A673 (cell line): ENCODE results near the gene TSPAN3. TPM values are rescaled to one million over a fixed set of nuclear protein-coding genes. Genes with fewer than 3 reads are reported as not detected.

Experiments used
- BruUV-seq: library from RNA; stranded (reverse); fragments of 400-500 nt; replicated peaks from 2 replicates; lab custom pipeline; 2021; lab: Mats Ljungman, UMichigan
- CTCF ChIA-PET: fragments of 300-600 bp; sonication (Branson Sonifier 250); formaldehyde crosslinking; loops from one replicate; lab custom pipeline; 2022; ENCODE audit warnings: antibody characterized with exemption; lab: Charles Lee
- POLR2A ChIA-PET: fragments of 300-600 bp; sonication (Branson Sonifier 250); formaldehyde crosslinking; loops from one replicate; lab custom pipeline; 2022; ENCODE audit warnings: antibody characterized with exemption; ENCODE audit not compliant: low non-redundant PET; lab: Charles Lee
- DNase-seq: peaks from one replicate; pipeline ENCODE4 v3.0.0-alpha.2; 2015; ENCODE audit warnings: low spot score
- H3K27ac ChIP-seq: fragments of 200-600 bp; sonication (generic); 2 replicates; pipeline ENCODE4 v1.5.1; 2016; ENCODE audit warnings: mixed run types, low read depth, mild to moderate bottlenecking, mixed read lengths, antibody characterized with exemption, low read length; ENCODE audit not compliant: poor library complexity, severe bottlenecking
- H3K27me3 ChIP-seq: fragments of 200-600 bp; sonication (generic); replicated peaks from 2 replicates; pipeline ENCODE4 v1.6.1; 2017; ENCODE audit warnings: mixed run types, low read depth, mild to moderate bottlenecking, mixed read lengths, antibody characterized with exemption, low read length; ENCODE audit not compliant: insufficient read depth, poor library complexity
- H3K36me3 ChIP-seq: fragments of 200-600 bp; sonication (generic); 2 replicates; pipeline ENCODE4 v1.6.1; 2016; ENCODE audit warnings: mixed run types, mild to moderate bottlenecking, mixed read lengths, antibody characterized with exemption, low read length; ENCODE audit not compliant: insufficient read depth, poor library complexity, severe bottlenecking
- H3K4me1 ChIP-seq: fragments of 200-600 bp; sonication (generic); 2 replicates; pipeline ENCODE4 v1.6.1; 2017; ENCODE audit warnings: mixed run types, mild to moderate bottlenecking, mixed read lengths, antibody characterized with exemption, low read length; ENCODE audit not compliant: insufficient read depth, poor library complexity, severe bottlenecking
- H3K4me3 ChIP-seq: fragments of 200-600 bp; sonication (generic); 2 replicates; pipeline ENCODE4 v1.5.1; 2016; ENCODE audit warnings: low read depth, mixed run types, mild to moderate bottlenecking, mixed read lengths, low read length; ENCODE audit not compliant: poor library complexity, severe bottlenecking
- H3K9me3 ChIP-seq: fragments of 200-600 bp; sonication (generic); 2 replicates; pipeline ENCODE4 v1.6.1; 2016; ENCODE audit warnings: mixed run types, low read depth, mild to moderate bottlenecking, mixed read lengths, antibody characterized with exemption, low read length; ENCODE audit not compliant: poor library complexity, severe bottlenecking
- EZH2 ChIP-seq: fragments of 200-600 bp; sonication (generic); IDR thresholded peaks from 2 replicates; pipeline ENCODE4 v1.6.1; 2017; ENCODE audit warnings: borderline replicate concordance, low read depth, mild to moderate bottlenecking, mixed read lengths, antibody characterized with exemption, low read length; ENCODE audit not compliant: poor library complexity, severe bottlenecking
- intact Hi-C: fragments of 100-400 bp; cut with micrococcal nuclease; formaldehyde crosslinking; loops from one replicate; pipeline ENCODE4 v1.10.0; 2022; ENCODE audit not compliant: unreplicated experiment
- total RNA-seq: library from RNA; stranded (reverse); gene quantifications from 2 replicates; pipeline ENCODE4 v1.2.3, GENCODE V29; 2021
- TF ChIP-seq, protein P1 (sequence below): fragments of 300-800, 200-600 bp; sonication (generic); conservative IDR thresholded peaks from 2 replicates; pipeline ENCODE4 v1.5.1; 2017; ENCODE audit warnings: low read depth, mild to moderate bottlenecking, antibody characterized with exemption, low read length, moderate library complexity, mixed read lengths

TSPAN3 gene
- total RNA-seq, 1 experiment from 2014 or later, result 224 TPM

DNA sequence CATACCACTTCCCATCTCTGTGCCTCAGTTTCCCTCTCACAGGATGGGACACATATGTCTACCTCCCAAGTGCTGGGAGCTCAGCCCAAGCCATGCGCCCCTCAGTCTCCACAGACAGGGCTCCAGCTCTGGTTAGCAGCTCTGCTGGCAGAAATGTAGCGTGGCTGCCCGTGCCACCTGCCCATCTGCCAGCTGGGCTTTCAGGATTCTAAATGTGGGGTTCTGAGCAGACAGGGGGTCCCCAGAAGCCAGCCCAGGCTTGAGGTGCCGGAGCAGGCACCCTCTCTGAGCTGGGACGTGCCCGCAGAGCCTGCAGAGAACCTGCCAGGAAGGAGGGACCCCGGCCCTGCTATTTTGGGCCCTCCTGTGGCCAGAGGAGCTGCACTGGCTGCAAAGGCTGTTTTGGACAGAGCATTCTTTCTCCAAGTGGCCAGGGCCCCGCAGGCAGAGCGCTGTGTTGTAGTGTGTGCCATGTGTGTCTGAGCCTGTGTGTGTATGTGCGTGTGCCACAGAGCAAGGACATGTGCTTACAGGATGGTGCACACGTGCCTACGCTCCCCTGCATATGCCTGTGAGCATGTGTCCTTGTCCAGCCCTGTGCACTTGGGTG is 44.3 kb downstream of the TSPAN3 start:
- Histone ChIP-seq H3K36me3 (no peaks in the 10 kb centered on the region), H3K4me3 (no peak overlapping the region), H3K27ac (no peak overlapping the region), H3K4me1 (peaks cover 8% of the 10 kb centered on the region), H3K27me3 (no peaks in the 10 kb centered on the region), H3K9me3 (no peaks in the 10 kb centered on the region)
- no peak for TF ChIP-seq EZH2
- TF ChIP-seq, protein P1, sequence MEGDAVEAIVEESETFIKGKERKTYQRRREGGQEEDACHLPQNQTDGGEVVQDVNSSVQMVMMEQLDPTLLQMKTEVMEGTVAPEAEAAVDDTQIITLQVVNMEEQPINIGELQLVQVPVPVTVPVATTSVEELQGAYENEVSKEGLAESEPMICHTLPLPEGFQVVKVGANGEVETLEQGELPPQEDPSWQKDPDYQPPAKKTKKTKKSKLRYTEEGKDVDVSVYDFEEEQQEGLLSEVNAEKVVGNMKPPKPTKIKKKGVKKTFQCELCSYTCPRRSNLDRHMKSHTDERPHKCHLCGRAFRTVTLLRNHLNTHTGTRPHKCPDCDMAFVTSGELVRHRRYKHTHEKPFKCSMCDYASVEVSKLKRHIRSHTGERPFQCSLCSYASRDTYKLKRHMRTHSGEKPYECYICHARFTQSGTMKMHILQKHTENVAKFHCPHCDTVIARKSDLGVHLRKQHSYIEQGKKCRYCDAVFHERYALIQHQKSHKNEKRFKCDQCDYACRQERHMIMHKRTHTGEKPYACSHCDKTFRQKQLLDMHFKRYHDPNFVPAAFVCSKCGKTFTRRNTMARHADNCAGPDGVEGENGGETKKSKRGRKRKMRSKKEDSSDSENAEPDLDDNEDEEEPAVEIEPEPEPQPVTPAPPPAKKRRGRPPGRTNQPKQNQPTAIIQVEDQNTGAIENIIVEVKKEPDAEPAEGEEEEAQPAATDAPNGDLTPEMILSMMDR, result no peak
- BruUV-seq, result no TSS peak
- intact Hi-C loops, result loop anchor here (5.0 kb wide), 1 partner anchor 516 kb away; no protein-coding TSS in a partner anchor
- ChIA-PET CTCF (interaction anchor here (0.6 kb wide), 2 partner anchors 517 to 830 kb away, joined by 3 read pairs; no protein-coding TSS in a partner anchor), POLR2A (no interaction called here)
- no peak for DNase-seq

DNA sequence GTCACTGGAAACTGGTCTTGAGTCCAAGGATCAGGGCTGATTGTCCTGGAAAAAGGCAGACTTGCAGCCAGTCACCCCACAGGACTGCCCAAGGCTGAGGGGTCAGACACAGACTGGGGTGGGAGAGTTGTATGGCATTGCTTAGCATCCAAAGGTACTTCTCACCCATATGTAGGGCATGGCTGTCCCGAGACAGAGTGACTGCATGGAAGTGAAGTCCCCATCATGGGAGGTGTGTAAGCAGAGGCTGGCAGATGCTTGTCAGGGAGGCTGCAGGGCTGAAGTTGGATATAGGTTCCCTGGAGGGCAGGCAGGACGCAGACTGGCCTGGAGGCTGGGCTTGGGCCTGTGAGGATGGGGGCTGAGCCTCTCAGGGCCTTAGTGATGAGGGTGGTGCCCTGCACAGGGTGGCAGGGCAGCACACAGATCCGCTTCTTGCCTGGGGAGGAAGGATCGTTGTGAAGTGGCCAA is 44.9 kb downstream of the TSPAN3 start:
- no peak overlapping the region for H3K27ac ChIP-seq
- intact Hi-C loops, result loop anchor here (5.0 kb wide), 1 partner anchor 516 kb away; no protein-coding TSS in a partner anchor
- H3K4me1 ChIP-seq, result peaks cover 8% of the 10 kb centered on the region
- ChIA-PET POLR2A (no interaction called here), CTCF (interaction anchor here (1.8 kb wide), 1 partner anchor 517 kb away, joined by 5 read pairs; no protein-coding TSS in a partner anchor)
- H3K4me3 ChIP-seq, result no peak overlapping the region
- no peaks in the 10 kb centered on the region for H3K9me3 ChIP-seq
- DNase-seq, result no peak
- TF ChIP-seq EZH2, result no peak
- TF ChIP-seq, protein P1, result no peak
- no peaks in the 10 kb centered on the region for H3K27me3 ChIP-seq
- no TSS peak for BruUV-seq
- H3K36me3 ChIP-seq, result no peaks in the 10 kb centered on the region

DNA sequence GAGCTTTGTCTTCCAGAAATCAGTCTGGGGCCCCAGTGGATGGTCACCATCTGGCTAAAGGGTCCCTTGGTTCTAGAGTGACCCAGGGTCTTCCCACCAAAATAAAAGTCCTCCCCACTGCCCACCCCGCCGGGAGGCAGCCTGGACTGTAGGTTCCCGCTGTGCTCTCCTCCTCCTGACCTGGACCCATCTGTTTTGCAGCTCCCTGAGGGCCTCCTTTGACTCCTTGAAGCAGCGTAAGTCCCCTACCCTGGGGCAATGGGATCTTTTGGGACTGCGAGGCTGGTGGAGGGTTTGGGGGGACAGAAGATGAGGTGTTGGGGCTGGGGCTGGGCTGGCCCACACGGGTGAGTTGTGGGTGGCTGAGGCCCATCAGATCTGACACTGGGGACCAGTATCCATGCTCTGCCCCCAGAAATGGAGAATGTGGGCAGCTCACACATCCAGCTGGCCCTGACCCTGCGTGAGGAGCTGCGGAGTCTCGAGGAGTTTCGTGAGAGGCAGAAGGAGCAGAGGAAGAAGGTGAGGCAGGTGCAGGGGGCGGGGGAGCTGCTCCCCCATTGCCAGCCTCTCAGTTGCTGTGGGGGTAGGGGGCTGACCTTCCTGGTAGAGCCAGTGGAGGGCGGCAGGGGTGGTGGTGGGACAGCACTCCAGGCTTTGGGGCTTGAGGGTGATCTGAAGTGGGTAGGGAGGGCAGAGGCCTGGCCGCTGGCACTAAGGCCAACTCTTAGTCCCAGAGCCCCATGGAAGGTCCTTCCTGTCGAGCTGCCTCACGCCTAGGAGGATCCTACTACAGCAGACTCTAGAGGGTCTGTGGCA is 45.6 kb downstream of the TSPAN3 start:
- no TSS peak for BruUV-seq
- POLR2A ChIA-PET, result interaction anchor here (0.7 kb wide), 1 partner anchor 107 kb away, joined by 5 read pairs; no protein-coding TSS in a partner anchor
- intact Hi-C loops, result loop anchor here (5.0 kb wide), 1 partner anchor 517 kb away; no protein-coding TSS in a partner anchor

More for the DNA sequence above, 45.6 kb downstream of the TSPAN3 start:
- DNase-seq, result no peak
- no peaks in the 10 kb centered on the region for H3K27me3 ChIP-seq
- peaks cover 6% of the 10 kb centered on the region for H3K4me1 ChIP-seq
- no peak for TF ChIP-seq EZH2
- TF ChIP-seq, protein P1, result no peak
- no peaks in the 10 kb centered on the region for H3K36me3 ChIP-seq
- H3K4me3 ChIP-seq, result no peak overlapping the region
- H3K27ac ChIP-seq, result no peak overlapping the region
- H3K9me3 ChIP-seq, result no peaks in the 10 kb centered on the region
- CTCF ChIA-PET, result interaction anchor here (0.7 to 1.8 kb wide), 3 partner anchors 76 to 605 kb away, joined by 3 to 8 read pairs (median 5); no protein-coding TSS in a partner anchor
